SK-N-SH treated with all-trans-retinoic acid at 6 μM for 48 hours (cell line): Measurements from ENCODE around the gene GRIK2.

Experiments used
- CSDC2 ChIP-seq: fragments of 250-450 bp; sonication (Bioruptor Pico); IDR thresholded peaks from 2 replicates; pipeline ENCODE4 v1.5.0; 2020; ENCODE audit warnings: mild to moderate bottlenecking, moderate library complexity
- ISL1 ChIP-seq: fragments of 250-450 bp; sonication (Bioruptor Pico); IDR thresholded peaks from 2 replicates; pipeline ENCODE4 v2.1.2; 2022; ENCODE audit warnings: mild to moderate bottlenecking, moderate library complexity
- POU6F1 ChIP-seq: fragments of 250-450 bp; sonication (Bioruptor Pico); IDR thresholded peaks from 2 replicates; pipeline ENCODE4 v1.8.0; 2021; ENCODE audit warnings: low read depth, mild to moderate bottlenecking, moderate library complexity, borderline replicate concordance
- RARB ChIP-seq: fragments of 250-450 bp; sonication (Bioruptor Pico); IDR thresholded peaks from 2 replicates; pipeline ENCODE4 v1.8.0; 2021; ENCODE audit warnings: mild to moderate bottlenecking, moderate library complexity
- ZFP3 ChIP-seq: fragments of 250-450 bp; sonication (Bioruptor Pico); IDR thresholded peaks from 2 replicates; pipeline ENCODE4 v1.5.0; 2020; ENCODE audit warnings: mild to moderate bottlenecking, moderate library complexity
- ZFP30 ChIP-seq: fragments of 450-650 bp; formaldehyde crosslinking; IDR thresholded peaks from 2 replicates; pipeline ENCODE4 v1.5.0; 2022; ENCODE audit warnings: mild to moderate bottlenecking, moderate library complexity
- ZNF565 ChIP-seq: fragments of 450-650 bp; formaldehyde crosslinking; conservative IDR thresholded peaks from 2 replicates; pipeline ENCODE4 v1.5.0; 2020; ENCODE audit warnings: low read depth, mild to moderate bottlenecking, moderate library complexity
- TF ChIP-seq, protein P1 (sequence below): fragments of 250-450 bp; sonication (Bioruptor Pico); IDR thresholded peaks from 2 replicates; pipeline ENCODE4 v1.8.0; 2020; ENCODE audit warnings: mild to moderate bottlenecking, moderate library complexity, borderline replicate concordance
- TF ChIP-seq, protein P2 (sequence below): fragments of 250-450 bp; sonication (Bioruptor Pico); IDR thresholded peaks from 2 replicates; pipeline ENCODE4 v1.5.1; 2020; ENCODE audit warnings: low read depth, mild to moderate bottlenecking, moderate library complexity

DNA sequence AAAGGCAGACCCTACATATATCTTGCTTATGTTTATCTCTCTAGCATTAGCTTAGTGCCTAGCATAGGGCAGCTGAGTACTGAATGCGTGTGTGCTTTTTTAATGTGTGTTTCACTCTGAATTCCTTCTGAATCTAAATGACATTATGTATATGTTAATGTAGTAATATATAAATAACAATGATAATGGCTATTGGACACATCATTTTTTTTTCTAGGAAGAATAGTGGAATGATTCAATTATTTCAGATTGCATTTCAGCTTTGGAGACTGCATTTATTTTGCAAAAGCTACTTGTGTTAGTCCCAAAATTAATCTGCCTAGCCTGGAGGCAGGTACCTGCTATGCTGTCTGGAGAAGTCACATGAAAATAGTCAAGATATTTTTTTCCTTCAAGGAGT, 371.8 kb downstream of the GRIK2 start:
- TF ChIP-seq, protein P1, sequence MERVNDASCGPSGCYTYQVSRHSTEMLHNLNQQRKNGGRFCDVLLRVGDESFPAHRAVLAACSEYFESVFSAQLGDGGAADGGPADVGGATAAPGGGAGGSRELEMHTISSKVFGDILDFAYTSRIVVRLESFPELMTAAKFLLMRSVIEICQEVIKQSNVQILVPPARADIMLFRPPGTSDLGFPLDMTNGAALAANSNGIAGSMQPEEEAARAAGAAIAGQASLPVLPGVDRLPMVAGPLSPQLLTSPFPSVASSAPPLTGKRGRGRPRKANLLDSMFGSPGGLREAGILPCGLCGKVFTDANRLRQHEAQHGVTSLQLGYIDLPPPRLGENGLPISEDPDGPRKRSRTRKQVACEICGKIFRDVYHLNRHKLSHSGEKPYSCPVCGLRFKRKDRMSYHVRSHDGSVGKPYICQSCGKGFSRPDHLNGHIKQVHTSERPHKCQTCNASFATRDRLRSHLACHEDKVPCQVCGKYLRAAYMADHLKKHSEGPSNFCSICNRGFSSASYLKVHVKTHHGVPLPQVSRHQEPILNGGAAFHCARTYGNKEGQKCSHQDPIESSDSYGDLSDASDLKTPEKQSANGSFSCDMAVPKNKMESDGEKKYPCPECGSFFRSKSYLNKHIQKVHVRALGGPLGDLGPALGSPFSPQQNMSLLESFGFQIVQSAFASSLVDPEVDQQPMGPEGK (CRISPR knock-in tag), result no peak
- TF ChIP-seq CSDC2, result no peak
- TF ChIP-seq ISL1, result no peak
- TF ChIP-seq POU6F1, result no peak
- TF ChIP-seq ZNF565 (CRISPR knock-in tag), result no peak
- TF ChIP-seq, protein P2, sequence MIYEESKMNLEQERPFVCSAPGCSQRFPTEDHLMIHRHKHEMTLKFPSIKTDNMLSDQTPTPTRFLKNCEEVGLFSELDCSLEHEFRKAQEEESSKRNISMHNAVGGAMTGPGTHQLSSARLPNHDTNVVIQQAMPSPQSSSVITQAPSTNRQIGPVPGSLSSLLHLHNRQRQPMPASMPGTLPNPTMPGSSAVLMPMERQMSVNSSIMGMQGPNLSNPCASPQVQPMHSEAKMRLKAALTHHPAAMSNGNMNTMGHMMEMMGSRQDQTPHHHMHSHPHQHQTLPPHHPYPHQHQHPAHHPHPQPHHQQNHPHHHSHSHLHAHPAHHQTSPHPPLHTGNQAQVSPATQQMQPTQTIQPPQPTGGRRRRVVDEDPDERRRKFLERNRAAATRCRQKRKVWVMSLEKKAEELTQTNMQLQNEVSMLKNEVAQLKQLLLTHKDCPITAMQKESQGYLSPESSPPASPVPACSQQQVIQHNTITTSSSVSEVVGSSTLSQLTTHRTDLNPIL, result no peak
- TF ChIP-seq ZFP3 (CRISPR knock-in tag), result no peak
- no peak for TF ChIP-seq RARB (CRISPR knock-in tag)
- no peak for TF ChIP-seq ZFP30
